Lower lobe of right lung (tissue), 2 donors: Measurements from ENCODE around the gene TSGA10IP. TPM values are rescaled to one million over a fixed set of nuclear protein-coding genes. Genes with fewer than 3 reads are reported as not detected.

ENCODE experiments used
- ATAC-seq, 2 donors: fragments of 200-7000 bp; cut with Tn5 transposase; one replicate each; pipeline ENCODE4 v1.9.1; 2020 to 2022; ENCODE audit warnings: mild to moderate bottlenecking in 2 of 2, moderate library complexity in 2 of 2
- DNase-seq: peaks from one replicate; pipeline ENCODE4 v3.0.0-alpha.2; 2020
- H3K27ac ChIP-seq: fragments of 200-600 bp; one replicate; pipeline ENCODE4 v1.8.0; 2022
- H3K27me3 ChIP-seq: fragments of 200-600 bp; one replicate; pipeline ENCODE4 v1.8.0; 2022; ENCODE audit warnings: low read depth
- H3K36me3 ChIP-seq: fragments of 200-600 bp; one replicate; pipeline ENCODE4 v1.8.0; 2022; ENCODE audit warnings: mild to moderate bottlenecking
- H3K4me1 ChIP-seq: fragments of 200-600 bp; one replicate; pipeline ENCODE4 v1.8.0; 2022
- H3K4me3 ChIP-seq: fragments of 200-600 bp; one replicate; pipeline ENCODE4 v1.8.0; 2022; ENCODE audit warnings: mild to moderate bottlenecking
- H3K9me3 ChIP-seq: fragments of 200-600 bp; one replicate; pipeline ENCODE4 v1.8.0; 2022
- intact Hi-C: fragments of 100-400 bp; cut with DNase I; formaldehyde crosslinking; loops from one replicate; pipeline ENCODE4 v1.11.0; 2022
- total RNA-seq: library from RNA; stranded (reverse); fragmentation: NEBNext Ultra II Directional; extraction: Animal tissue kit (Norgen Biotek cat#: 25700); gene quantifications from one replicate; pipeline ENCODE4 v1.2.1, GENCODE V29; 2021
- TF ChIP-seq, protein P1 (sequence below): fragments of 200-600 bp; IDR thresholded peaks from one replicate; pipeline ENCODE4 v1.8.0; 2022; ENCODE audit warnings: antibody characterized with exemption, mild to moderate bottlenecking
- donor health status: DM: no; HTN: yes; CAD: no; lungs with severe emphysema.

TSGA10IP gene
- total RNA-seq, 1 donor from 2014 or later: not detected

DNA sequence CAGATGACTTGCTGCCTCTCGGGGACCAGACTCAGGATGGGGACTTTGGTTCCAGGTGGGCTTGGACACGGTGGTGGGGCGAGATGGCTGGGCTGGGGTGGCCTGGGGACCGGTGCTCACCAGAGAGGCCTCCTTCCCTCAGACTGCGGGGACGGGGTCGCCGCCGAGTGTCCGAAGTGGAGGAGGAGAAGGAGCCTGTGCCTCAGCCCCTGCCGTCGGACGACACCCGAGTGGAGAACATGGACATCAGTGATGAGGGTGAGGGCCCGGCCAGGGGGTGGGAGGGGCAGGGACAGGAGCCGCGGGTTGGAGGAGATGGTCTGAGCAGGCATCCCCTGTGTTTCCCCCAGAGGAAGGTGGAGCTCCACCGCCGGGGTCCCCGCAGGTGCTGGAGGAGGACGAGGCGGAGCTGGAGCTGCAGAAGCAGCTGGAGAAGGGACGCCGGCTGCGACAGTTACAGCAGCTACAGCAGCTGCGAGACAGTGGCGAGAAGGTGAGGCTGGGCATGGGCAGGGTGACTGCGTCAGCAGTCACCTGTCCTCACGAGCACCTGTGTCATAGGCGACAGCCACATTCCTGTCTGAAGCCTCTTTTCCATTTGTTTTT is 22.2 kb downstream of the TSGA10IP start:
- Histone ChIP-seq H3K9me3 (no peaks in the 10 kb centered on the region), H3K4me3 (no peak overlapping the region), H3K36me3 (peaks cover 81% of the 10 kb centered on the region), H3K27me3 (no peaks in the 10 kb centered on the region), H3K4me1 (peaks cover 45% of the 10 kb centered on the region), H3K27ac (no peak overlapping the region)
- ATAC-seq: no peak
- intact Hi-C loops: no loop called here
- TF ChIP-seq, protein P1, sequence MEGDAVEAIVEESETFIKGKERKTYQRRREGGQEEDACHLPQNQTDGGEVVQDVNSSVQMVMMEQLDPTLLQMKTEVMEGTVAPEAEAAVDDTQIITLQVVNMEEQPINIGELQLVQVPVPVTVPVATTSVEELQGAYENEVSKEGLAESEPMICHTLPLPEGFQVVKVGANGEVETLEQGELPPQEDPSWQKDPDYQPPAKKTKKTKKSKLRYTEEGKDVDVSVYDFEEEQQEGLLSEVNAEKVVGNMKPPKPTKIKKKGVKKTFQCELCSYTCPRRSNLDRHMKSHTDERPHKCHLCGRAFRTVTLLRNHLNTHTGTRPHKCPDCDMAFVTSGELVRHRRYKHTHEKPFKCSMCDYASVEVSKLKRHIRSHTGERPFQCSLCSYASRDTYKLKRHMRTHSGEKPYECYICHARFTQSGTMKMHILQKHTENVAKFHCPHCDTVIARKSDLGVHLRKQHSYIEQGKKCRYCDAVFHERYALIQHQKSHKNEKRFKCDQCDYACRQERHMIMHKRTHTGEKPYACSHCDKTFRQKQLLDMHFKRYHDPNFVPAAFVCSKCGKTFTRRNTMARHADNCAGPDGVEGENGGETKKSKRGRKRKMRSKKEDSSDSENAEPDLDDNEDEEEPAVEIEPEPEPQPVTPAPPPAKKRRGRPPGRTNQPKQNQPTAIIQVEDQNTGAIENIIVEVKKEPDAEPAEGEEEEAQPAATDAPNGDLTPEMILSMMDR: no peak
- DNase-seq: no peak

DNA sequence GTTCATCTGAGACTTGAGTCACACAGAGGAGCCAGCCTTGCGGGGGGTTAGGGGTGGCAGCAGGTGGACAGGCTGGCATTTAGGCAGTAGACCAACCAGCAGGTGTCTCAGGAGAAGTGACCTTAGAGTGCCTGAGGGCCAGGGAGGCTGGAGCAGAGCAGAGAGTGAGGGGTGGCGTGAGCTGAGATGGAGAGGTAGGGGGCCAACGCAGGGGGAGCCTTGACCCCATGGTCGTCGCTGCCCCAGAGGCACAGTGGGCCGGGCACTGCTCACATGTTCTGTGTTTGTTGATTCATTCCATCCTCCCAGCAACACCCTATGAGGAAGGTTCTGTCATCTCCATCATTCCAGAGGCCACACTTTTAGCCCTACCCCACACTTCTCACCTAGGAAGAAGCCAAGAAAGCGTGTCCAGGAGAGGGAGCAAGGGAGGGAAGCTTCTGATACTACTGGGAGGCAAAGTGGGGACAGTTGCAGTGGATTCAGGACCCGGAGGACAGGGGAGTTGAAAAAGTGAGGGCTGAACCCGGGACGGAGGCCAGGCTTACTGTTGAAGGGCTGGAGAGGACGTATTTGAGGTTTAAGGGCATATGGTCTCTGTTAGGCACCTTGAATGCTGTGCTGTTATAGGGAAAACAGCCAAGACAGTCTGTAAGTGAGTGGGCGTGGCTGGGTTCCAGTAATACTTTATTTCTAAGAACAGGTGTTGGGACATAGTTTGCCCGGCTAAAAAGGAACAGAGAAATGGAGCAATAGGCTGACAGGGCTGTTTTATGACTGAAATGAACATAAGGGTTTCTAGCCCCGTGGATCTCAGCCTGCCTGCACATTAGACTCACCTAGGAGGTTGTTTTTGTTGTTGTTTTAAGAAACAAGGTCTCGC is 23.6 kb downstream of the TSGA10IP start:
- TF ChIP-seq, protein P1: peak; percentile 11
- peak; percentile 84 to 90 for ATAC-seq
- Histone ChIP-seq H3K27me3 (no peaks in the 10 kb centered on the region), H3K36me3 (peaks cover 86% of the 10 kb centered on the region), H3K4me3 (no peak overlapping the region), H3K27ac (peak overlapping the region; percentile 73), H3K4me1 (peaks cover 31% of the 10 kb centered on the region), H3K9me3 (no peaks in the 10 kb centered on the region)
- intact Hi-C loops: no loop called here
- DNase-seq: peak; percentile 66

DNA sequence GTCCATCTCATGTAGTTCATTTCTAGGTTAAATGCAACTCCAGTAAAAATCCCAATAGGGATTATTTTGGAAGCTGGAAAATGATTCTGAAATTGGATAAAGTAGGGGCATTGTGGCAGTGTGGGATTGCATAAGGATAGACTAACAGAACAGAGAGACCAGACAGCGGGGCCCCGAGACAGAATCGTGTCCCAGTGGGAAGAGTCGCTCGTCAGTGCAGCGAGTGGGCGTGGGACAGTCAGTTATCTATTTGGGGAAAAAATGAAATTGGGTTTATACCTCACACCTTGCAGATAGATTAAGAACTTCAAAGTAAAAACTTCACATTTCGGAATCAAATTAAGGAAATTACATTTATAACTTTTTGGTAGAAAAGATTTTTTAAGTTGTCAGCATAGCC is 26.8 kb downstream of the TSGA10IP start:
- peaks cover 25% of the 10 kb centered on the region for H3K4me1 ChIP-seq
- H3K36me3 ChIP-seq: peaks cover 77% of the 10 kb centered on the region
- no peak overlapping the region for H3K4me3 ChIP-seq
- H3K27me3 ChIP-seq: no peaks in the 10 kb centered on the region
- no peak for DNase-seq
- no peaks in the 10 kb centered on the region for H3K9me3 ChIP-seq
- no peak for ATAC-seq
- TF ChIP-seq, protein P1: no peak
- intact Hi-C loops: no loop called here
- H3K27ac ChIP-seq: no peak overlapping the region

DNA sequence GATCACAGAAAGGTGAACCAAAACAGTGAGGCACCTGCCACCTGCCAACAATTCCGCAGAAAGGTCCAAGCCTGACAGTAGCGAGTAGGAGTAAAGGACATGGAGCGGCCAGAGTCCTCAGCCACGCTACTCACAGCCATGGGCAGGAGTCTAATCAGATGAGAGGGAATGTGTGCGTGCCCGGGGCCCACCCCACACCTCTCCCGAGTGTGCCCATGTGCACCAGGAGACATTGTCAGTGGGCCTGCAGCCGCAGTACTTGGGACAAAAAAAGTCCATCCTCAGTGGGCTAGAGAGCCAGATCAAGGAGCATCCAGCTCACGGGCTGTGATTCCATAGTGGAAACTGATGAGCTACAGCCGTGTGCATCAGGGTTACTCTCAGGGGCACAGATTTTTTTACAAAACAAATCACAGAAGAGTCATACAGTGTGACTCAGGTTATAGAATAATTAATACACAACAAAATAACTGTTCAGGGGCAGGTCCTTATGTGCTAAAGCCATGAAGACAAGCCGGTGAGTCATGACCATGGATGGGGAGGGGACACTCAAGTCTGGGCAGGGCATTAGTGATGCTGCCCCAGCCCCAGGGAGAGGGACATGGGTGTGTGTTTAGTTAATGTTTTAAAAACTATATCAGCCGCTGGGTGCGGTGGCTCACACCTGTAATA is 28.3 kb downstream of the TSGA10IP start:
- peaks cover 17% of the 10 kb centered on the region for H3K4me1 ChIP-seq
- TF ChIP-seq, protein P1: no peak
- no peak overlapping the region for H3K4me3 ChIP-seq
- no peaks in the 10 kb centered on the region for H3K9me3 ChIP-seq
- peaks cover 77% of the 10 kb centered on the region for H3K36me3 ChIP-seq
- no peaks in the 10 kb centered on the region for H3K27me3 ChIP-seq
- DNase-seq: no peak
- no peak overlapping the region for H3K27ac ChIP-seq
- ATAC-seq: no peak
- intact Hi-C loops: no loop called here

DNA sequence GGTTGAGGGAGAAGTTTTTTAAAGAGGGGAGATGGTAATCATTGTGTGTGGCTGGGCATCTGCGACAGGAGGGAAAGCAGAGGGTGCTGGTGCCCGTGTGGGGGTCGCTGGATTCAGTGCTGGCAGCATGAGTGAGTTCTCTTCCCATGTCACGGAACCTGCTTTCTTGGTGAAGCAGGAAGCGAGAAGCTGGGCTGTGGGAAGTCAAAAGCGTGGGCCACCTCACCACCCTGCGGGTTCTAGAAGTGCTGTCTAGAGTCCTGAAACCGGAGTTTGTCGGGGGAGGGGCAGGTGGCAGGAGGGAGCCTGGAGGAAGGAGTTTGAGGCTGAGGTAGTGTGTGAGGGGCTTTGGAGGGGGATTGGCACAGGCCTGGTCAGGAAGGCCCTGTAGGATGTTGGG is 30.5 kb downstream of the TSGA10IP start:
- ATAC-seq (no peak), DNase-seq (no peak)
- no peaks in the 10 kb centered on the region for H3K27me3 ChIP-seq
- no peak overlapping the region for H3K27ac ChIP-seq
- no peaks in the 10 kb centered on the region for H3K4me1 ChIP-seq
- TF ChIP-seq, protein P1: no peak
- H3K9me3 ChIP-seq: no peaks in the 10 kb centered on the region
- intact Hi-C loops: no loop called here
- no peak overlapping the region for H3K4me3 ChIP-seq
- H3K36me3 ChIP-seq: peaks cover 70% of the 10 kb centered on the region
